HG03460 (cell line): ENCODE results near the gene BRD3OS.
"Not testable (repeated sequence)": the region's sequence is repeated elsewhere in the genome, so short reads cannot be mapped to it uniquely, and the experiment has no call there.

Experiments used
- ATAC-seq: cut with Tn5 transposase; IDR thresholded peaks from one replicate; pipeline ENCODE4 v1.9.1; 2021; ENCODE audit not compliant: unreplicated experiment

BRD3OS gene

DNA sequence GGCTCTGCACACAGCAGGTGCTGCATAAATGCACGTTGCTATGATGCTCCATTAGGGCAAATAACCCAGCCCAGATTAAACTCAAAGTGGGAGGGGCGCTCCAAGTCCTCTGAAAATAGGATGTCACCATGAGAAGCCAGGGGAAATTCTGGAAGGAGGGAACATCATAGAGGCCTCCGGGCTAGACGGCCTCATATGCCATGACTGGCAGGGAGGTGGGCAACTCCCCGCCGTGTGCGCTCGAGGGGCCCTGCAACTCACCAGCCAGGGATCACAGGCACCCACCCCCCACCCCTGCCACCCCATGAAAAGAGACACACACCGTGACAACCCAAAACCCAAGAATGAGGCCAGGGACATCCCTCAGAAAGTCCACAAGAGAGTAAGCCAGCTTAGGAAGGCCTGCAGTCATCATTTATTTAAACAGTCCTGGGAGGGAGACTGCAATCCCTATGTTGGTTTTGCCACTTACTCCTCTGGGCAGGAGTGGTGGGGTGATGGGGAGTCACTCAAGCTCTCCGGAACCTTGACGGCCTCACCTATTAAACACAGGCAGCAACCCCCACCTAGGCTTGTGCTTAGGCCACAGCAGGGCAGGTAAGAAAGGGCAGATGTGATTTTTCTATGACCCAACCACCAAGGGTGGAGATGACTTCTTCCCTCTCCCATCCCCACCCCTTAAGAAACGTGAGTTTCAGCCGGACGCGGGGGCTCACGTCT, 37.2 kb upstream of the BRD3OS start:
- no peak for ATAC-seq

GRCh38 chr9:133988771-133989170, 36.5 kb upstream of the BRD3OS start:
- not testable (repeated sequence) for ATAC-seq

DNA sequence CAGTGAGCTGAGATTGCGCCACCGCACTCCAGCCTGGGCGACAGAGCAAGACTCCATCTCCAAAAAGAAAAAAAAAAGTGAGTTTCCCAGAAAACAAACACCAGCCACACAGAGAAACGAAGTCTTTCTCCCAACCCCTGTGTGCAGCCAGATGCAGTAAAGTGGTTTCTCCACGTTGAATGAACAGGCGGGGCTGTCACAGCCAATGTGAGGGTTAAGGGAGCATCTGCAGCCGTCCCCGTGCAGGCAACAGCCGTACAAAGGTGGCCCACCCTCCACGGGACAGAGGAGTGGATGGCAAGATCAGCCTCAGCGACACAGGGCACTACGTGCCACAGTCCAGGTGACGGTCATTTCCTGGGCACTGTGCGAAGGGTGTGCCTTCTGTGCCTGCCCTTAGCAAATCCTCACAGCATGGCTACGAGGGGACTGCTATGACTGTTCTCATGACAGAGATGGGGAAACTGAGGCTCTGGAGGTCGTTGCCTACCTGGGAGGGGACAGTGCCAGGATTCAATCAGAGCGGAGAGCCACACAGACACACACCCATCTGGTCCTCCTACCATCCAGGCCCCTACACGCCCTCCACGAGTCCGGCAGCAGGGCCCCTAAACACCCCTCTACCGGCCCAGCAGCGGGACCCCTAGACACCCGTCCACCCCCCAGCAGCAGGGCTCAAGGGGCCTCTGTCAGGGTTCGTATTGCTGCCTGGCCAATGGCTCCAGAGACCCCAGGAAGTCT, 35.5 kb upstream of the BRD3OS start:
- no peak for ATAC-seq

DNA sequence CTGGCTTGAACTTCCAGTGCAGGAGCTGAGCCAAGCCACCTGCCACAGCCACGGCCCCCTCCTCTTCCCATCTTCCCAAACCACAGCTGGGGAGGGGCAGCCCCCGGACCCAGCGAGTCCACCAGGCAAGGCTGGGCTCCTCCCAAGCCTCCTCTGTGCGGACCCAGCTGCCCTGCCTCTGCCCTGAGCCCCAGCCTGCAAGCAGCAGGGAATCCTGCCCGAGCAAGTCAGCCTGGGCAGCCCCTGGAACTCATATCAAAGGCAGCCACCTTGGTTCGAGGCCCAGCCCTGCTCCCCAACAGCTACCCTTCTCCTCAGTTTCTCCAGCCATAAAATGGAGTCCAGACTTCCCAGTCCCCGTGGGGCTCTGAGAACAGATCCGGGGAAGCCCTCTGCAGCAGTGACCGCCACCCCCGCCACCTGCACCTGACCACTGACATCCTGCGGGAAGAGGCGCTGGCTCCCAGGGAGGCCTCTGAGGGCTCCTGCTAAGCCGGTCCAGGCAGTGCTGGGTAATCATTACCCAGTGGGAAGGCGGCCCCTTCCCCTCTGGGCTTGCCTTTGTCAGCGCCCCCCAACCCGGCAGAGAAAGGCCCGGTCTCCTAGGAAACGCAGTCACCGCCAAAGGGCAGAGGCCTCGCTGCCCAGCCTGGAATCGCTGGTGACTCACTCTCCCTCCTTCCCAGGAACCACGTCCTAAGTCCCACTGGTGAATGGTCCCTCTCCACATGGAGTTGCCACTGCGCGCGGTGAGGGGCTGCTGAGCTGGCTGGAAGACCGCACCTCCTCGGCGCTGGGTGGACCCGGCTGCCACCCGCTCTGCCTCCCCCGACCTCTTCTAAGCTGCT, 34.7 kb upstream of the BRD3OS start:
- ATAC-seq = no peak

DNA sequence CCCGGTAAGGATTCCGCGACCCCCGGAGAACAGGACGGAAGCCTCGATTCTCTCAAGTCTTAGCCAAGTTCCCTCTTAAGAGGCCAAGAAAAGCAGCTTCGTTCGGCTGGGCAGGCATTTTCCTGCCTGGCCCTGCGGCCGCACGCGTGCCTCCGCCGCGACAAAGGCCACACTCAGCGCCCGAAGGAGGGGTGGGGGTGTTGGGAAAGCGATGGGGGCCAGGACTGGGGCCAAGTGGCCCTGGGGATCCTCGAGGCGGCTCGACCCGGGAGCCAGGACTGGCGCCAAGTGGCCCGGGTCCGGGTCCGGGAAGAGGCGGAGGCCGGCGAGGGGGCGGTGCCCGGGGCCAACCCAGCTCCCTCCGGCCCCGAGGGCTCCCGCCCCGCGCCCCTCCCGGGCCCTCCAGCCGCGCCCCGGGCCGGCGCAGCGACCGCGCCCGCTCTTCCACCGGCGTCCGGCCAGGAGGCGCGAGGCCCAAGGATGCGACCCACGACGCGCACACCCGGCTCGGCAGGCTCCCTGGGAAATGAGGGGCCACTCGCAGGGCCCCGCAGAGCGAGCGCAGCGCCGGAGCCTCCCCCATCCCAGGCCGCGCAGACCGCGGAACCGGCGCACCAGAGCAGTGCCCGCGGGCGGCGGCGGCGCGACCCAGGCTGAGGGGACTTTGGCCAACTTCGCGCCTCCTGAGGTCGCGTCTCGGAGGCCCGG, 33.9 kb upstream of the BRD3OS start:
- ATAC-seq = no peak

GRCh38 chr9:133991964-133992779, 33.1 kb upstream of the BRD3OS start, which contains the start of gene VAV2:
VAV2 (minus strand) TSS chr9:133992324; CDS start chr9:133992278, 46 bp downstream.
- peak; percentile 49 for ATAC-seq

DNA sequence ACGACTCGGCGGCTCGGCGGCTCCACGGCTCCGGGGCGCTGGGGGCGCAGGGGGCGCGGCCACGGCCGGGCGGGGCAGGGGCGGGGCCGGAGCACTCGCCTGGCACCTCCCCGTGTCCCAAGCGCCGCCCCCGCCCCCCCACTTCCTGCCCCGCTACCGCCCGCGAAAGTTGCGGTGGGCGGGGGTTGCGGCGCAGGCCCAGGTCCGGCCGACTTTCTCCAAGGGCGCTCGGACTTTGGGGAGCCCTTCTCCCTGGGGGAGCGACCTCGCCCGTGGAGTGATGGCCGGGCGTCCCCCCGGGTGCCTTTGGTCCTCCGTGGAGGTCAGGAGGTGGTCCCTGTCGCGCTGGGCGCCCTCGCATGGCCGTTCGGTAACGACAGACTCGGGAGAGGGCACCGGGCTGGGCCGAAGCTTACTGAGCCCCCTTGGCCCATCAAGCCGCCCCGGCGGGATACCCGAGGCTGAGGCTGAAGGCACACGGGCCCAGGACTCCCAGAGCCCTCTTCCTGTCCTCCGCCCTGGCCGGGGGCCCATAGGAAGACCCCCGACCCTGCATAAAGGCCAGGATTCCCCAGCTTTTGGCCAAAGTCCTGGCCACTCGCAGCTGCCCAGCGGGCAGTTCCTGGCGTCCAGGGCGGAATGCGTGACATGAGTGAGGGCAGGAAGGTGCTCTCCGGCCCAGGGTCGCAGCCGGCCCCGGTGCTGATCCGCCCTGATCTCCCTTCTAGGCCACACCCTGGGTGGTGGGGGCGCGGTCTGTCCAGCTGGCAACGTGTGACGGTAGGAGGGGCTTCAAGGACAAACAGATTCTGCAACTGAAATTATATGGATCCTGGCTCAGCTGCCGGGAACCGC, 32.3 kb upstream of the BRD3OS start:
- ATAC-seq = peak; percentile 47

- ATAC-seq = no peak
Measured at GRCh38 chr9:133993635-133994253, 31.5 kb upstream of the BRD3OS start.

DNA sequence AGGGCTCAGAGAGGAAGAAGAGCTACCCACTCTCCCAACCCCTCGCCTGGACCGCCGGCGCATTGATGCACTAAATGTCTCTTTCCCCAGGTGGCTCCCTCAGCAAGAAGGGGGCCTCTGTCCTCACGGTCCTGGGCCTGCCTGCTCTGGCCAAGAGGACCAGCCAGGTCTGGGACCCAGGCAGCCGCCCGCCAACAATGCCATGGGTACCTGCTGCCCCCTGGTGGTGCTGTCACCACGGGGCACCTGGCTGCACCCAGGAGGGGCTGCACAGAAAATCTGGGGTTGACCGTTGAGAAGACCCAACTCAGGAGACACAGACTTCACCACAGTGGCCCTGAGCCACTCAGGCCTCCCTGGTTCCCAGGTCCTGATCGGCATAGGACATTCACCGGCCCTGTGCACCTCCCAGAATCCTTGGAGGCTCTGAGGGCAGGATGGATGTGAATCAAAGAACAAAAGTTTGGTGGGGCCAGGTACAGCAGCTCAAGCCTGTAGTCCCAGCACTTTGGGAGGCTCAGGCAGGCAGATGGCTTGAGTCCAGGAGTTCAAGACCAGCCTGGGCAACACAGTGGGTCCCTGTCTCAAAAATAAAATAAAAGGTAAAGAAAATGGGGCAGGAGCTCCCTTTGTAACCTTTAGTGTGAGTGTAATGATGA, 30.8 kb upstream of the BRD3OS start:
- ATAC-seq = no peak

DNA sequence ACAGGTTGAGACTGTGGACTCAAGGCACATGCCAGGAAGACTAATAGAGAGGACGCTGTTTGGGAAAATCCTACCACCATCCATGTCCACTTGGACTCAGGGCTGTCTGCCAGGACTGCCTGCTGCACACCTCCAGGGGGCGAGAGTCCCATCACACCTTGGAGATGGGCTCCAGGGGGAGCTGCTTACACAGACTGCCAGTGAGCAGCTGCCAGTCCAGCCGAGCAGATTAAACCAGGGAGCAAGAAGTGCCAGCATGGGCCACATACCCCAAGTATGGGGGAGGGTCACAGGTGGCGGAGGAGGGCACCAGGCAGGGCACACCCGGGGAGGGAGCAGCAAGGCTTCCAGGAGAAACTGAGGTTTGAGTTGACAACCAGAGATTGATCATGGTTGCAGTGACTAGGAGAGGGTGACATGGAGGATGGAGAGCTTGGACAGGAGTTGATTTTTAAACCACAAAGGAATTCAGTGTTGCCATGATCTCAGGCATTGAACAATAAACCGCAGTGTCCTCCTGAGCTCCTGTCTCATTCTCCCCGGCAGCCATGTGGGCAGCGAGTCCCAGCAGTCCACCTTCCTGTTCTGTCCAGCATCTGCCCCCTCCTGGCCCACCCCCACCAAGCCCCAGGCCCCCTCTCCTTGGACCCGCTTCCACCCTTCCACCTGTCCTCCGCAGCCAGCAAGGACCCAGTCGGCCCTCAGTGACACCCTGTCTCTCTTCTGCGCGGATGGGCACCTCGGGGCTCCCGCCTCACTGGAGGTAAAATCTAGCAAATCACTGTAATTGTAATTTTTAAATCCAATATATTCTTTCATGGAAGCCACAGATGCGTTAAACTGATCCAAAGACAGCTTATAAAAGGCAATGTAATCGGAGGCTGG, 30.0 kb upstream of the BRD3OS start:
- ATAC-seq = no peak

- no peak for ATAC-seq
Measured at GRCh38 chr9:133996531-133997520, 28.5 kb upstream of the BRD3OS start.

GRCh38 chr9:133997584-133997983, 27.7 kb upstream of the BRD3OS start:
- no peak for ATAC-seq

GRCh38 chr9:133998915-133999595, 26.2 kb upstream of the BRD3OS start:
- ATAC-seq = no peak

GRCh38 chr9:133999851-134000265, 25.4 kb upstream of the BRD3OS start:
- ATAC-seq = no peak

GRCh38 chr9:134002796-134003195, 22.5 kb upstream of the BRD3OS start:
- ATAC-seq = no peak
